NCI-H510A treated with DMSO at 0.1 percent for 48 hours (cell line): ENCODE results near the gene SCRT2.
"Not testable (repeated sequence)": the region's sequence is repeated elsewhere in the genome, so short reads cannot be mapped to it uniquely, and the experiment has no call there.

ENCODE experiments used
- DNase-seq: peaks from one replicate; lab custom pipeline; 2025; lab: John Stamatoyannopoulos, UW

The SCRT2 gene

DNA sequence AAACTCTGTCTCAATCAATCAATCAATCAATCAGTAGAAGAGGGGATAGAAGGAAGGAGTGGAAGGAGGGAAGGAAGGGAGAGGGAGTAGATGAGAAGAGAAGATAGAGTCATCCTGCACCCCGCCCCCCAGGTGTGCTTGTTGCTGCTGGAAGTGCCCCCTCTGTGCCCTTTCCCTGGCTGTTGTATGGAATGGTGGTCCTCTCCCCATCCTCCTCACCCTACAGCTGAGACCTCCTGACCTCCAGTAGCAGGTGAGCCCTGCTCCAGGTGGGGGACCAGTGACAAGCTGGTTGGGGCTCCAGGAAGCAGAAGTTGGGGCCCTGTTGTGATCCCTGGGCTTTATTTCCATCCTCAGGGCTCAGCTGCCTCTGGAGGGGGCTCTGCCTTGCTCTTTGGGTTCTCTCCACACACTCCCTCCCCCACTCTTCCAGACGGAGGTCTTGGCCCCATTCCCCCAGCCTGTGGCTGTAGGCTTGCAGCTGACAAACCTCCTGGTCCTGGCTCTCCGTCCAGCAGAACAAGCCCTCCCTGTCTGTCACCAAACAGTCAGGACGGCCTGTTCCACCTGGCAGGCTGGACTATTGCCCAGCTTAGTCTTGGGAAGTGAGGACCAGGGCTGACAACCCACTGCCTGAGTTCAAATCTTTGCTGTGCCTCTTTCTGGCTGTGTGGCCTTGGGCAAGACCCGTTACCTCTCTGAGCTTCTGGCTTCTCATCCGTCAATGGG is 26.0 kb upstream of the SCRT2 start:
- DNase-seq = no peak

DNA sequence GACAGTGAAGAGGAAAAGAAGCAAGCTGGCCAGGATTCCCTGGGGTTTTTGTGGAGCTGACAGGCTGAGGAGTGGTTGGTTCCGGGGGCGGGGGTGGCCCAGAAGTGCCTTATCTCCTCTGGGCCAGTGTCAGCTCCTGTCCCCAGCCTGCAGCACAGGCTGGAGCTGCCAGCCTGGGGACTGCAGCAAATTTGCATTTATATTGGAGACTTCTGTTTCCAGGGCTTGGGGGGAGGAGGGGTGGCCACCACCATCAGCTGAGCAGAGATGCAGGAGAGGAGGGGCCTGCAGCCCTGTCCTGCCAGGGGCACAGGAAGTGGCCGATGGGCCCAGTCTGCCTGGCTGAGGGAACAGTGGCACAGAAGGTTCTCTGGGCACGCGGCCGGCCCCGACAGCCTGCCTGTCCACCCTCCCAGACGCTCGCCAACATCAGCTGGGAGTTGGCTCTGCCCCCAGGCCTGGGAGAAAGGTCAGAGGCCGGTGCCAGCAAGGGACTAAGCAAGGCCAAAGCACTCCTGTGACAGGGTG is 24.3 kb upstream of the SCRT2 start:
- no peak for DNase-seq

DNA sequence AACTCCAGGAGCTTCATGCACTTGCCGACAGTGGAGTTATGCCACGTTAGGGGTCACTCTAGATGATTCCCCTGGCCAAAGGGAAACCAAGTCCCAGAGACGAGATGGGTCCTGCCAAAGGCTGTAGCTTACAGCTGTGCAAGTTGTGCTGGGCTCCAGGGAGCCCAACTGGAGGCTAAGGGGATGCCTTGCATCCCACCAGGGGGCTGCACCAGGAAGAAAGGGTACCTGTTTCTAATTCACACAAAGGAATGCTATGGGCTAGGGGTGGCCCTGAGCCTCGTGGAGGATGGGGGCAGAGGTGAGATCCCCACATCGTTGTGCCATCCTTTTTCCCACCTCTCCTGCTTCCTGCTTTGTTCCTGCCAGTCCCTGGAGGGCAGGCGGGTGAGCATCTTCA is 23.7 kb upstream of the SCRT2 start:
- DNase-seq = no peak

DNA sequence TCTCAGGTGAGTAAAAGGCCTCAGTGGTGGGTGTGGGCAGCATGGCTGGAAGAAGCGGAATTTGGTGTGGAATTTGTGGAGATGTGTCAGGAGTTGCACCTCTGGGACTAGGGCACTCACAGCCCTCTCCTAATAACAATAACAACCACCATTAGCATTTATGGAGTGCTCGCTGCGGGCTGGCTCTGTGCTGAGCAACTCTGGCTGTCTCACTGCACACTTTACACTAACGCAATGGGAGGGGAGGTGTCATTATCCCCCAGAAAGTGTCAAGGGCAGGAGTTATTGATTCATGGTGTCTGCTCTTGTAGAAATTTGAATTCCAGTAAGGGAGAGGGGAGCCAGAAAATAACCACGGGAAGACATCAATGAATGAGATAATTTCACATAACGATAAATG is 22.7 kb upstream of the SCRT2 start:
- no peak for DNase-seq

DNA sequence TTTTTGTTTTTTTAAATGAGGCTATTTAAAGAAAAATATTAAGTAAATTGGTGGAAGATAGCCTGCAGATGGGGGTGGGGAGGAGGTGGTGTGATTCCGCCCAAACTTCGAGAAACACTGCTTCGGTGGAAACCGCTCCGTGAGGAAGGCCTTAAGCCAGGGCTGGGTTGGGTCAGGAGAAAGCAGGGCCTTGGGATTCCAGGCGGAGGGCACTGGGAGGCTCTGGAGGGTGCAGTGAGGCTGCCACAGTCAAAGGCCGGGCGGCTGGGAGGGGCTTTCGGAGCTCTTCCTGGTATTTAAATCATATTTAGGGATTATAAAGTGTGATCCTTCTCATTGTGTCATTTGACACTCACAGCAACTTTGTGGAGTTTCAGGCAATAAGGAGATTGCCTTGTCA is 22.2 kb upstream of the SCRT2 start:
- DNase-seq = no peak

DNA sequence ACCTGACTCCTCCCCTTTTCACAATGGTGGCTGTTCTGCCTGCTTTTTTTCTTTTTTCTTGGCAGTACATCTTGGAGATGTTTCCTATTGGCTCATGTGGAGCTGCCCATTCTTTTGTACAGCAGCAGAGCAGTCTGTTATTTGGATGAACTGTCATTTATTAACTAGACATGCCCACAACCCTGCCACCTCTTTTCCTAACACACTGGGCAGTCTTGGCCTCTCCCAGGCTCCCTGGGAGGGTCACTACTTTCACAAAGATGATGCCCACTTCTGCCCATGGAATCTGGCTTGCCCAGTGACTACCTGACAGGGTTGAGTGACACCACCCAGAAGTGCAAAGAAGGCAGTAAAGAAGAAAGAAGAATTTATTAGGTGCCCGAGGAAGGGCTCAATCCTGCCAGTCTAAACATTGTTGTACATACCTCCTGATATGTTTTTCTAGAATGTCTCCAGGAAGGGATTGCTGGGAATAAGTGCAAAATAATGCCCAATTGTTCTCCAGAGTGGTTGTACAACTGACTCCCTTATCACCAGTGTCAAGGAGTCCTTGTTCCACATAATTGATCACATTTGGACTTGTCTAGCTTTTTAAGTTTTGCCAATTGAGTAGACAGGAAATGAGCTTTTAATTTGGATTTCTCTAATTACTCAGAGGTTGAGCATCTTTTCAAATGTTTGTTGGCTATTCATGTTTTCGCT is 19.7 kb upstream of the SCRT2 start:
- DNase-seq = no peak

DNA sequence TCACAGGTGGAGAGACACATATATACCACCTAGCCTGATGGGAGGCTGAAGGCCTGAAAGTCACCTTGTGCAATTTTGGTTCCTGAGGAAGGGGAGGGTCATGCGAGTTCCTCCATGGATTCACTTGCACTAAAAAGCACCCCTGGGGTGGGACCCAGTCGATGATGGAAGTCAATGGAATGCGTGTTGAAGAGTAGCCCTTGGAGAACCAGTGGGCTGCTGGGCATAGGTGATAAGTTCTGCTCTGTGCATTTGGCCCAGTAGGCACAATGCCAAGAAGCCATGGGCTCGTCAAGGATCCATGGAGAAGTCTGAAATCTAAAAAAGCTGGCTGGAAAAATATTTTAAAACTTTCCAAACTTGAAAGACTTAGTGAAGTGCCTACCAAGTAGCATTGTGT is 18.9 kb upstream of the SCRT2 start:
- no peak for DNase-seq

DNA sequence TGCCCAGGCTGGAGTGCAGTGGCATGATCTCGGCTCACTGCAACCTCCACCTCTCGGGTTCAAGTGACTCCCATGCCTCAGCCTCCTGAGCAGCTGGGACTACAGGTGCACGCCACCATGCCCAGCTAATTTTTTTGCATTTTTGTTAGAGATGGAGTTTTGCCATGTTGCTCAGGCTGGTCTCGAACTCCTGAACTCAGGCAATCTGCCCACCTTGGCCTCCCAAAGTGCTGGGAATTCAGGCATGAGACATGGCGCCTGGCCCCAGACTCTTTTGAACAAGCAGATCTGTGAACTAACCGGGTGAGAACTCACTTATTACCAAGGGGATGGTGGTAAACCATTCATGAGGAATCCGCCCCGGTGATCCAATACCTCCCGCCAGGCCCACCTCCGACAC is 18.2 kb upstream of the SCRT2 start:
- DNase-seq = not testable (repeated sequence)

DNA sequence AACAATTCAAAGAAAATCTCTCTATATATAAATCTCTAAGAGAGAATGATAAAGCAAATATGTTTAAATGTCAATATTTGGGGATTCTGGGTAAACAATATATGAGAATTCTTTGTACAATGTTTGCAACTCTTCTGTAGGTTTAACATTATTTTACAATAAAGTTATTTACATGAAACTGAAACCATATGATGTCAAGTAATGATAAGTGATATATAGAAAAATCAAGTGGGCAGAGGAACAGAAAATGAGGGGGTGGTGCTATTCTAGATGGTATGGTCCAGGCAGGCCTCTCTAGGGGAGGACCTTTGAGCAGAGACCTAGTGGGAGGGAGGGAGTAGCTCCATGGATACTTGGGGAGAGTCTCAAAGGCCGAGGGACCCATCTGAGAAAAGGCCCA is 16.4 kb upstream of the SCRT2 start:
- no peak for DNase-seq

DNA sequence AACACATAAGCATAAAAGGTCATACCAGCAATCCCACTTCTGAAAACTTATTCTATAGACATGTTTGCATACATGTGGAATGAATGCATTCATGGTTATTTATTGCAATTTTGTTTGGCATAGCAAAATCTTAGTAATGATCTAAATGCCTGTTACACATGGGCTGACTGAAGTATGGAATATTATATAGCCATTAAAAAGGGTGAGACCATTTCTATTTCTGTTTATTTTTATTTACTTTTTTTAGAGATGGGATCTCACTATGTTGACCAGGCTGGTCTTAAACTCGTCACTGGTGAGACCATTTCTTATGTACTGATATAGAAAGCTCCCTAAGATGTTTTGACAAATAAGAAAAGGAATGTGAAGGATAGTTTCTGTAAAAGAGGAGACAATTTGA is 14.3 kb upstream of the SCRT2 start:
- DNase-seq = no peak

DNA sequence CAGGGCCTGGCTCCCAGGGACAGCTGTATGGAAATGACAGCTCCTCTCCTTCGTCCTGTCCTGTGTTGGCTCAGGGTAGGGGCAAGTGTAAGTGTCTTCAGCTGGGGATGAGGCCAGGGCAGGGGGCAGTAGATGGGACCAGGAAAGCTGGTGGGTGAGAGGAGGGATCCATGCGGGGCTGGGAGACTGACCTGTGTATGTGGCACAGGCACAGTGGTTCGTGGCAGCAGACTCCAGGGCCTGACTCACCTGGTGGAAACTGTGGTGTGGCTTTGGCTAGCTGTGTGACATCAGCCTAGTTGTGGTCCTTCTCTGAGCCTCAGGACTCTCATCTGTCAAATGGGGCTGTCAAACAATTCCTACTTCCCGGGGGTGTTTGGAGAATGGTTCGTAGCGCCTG is 13.7 kb upstream of the SCRT2 start:
- no peak for DNase-seq

DNA sequence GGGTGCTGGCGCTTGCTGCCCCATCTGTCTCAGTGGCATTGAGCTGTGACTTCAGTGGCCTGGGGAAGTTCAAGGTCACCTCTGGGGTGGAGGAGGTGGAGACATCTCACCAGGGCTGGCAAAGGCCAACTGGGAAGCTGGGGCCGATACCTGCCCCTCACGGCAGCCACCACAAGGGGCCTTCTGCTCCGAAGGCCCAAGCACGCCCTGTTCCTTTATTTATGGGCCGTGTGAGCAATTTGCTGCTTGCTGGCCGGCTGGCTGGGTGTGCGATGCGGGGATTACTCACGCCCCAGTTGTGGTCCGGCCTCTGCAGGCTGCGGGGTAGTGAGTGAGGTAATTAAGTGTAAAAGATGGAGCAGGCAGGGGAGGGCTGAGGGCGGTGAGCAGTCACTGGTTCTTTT is 13.2 kb upstream of the SCRT2 start:
- DNase-seq = no peak

DNA sequence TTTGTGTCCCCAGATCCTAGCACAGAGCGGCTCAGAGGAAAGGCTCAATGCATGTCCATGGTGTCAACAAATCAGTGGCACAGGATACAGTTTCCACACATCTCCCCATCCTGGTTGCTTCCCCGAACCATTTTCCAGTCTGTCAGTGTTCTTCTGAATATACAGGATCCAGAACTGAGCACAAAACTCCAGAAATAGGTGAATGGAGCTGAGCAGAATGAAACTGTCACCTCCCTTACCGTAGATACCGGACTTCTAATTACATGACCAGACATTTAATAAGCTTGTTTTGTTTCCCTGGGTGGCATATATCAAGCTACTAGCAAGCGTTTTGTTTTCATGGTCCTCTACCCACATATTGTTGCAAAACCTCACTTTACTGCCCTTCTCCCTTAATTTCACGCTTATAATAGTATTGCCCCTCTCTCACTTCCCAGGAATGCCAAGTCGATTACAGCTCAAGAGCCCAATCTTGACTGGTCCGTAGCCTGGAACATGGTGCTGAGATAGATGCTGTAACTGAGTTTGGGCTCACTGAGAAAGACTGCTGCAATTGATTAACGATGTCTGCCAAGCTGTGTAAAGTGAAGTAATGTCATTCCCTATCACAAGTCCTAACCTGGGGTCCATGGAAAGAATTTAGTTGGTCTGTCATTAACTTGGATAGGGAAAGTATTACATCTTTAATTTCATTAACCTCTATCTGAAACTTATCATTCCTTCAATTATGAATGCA is 12.0 kb upstream of the SCRT2 start:
- DNase-seq = no peak

DNA sequence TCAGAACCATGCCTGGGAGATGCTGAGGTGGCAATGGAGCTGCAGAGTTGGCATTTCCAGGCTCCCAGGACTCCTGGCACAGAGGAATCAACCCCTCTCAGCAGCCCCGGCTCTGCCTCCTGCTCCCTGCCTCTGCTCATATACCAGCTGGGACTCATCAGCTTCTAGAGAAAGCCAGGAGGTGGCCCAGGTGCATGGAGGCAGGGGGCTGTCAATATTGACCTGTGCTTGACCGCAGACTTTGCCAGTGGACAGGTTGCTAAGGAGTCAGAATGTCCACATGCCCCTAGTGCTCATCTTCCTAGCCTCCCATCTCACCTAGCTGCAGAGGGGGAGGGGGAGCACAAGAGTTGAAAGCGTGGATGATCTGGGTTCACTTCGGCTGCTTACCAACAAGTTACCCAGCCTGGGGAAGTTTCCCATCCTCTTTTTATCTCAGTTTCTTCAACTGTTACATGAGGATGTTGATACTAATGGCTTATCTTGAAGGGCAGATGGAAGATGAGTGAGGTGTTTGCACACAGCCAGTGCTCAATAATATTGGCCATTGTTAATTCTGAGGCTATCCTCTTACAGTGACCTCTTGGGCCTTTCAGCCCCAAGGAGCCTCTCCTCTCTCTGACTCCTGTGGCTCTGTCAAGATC is 9.2 kb upstream of the SCRT2 start:
- no peak for DNase-seq

DNA sequence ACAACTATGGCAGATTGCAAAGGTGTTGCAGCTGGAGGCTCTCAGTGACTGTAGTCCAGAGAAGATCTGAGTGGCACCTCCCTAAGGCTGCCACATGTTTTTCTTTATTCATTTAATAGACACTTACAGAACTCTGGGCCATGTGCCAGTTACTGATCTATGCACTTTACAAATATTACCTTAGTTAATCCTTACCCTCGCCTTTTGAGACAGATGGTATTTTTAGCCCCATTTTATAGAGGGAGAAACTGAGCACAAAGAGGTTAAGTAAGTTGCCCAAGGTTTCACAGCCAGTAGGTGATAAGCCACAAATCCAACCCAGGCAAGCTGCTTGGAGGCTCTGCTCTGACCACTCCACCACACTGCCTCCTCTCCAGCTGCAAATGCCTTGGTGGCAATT is 6.5 kb upstream of the SCRT2 start:
- no peak for DNase-seq

DNA sequence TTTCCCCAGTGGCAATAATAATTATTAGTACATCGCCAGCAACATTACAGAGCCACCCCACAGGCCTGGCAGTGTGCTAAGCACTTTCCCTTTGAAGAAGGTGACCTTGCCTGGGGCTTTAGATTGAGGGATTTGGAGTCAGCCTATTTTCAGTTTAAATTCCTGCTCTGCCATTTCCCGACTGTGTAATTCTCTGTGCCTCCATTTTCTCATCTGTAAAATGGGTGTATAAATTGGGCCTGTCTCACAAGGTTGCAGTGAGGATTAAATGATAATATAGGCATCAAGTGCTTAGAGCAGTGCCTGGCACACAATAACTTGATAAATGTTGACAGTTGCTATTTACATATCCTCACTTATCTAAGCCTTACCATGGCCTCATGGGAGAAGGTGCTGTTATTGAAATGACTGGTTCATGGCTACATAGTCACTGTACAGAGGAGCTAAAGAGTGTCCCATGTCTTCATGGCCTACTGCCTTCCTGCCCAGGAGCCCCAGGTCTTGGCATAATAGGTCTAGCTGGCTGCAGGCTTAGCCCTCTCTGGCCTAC is 5.1 kb upstream of the SCRT2 start:
- no peak for DNase-seq

DNA sequence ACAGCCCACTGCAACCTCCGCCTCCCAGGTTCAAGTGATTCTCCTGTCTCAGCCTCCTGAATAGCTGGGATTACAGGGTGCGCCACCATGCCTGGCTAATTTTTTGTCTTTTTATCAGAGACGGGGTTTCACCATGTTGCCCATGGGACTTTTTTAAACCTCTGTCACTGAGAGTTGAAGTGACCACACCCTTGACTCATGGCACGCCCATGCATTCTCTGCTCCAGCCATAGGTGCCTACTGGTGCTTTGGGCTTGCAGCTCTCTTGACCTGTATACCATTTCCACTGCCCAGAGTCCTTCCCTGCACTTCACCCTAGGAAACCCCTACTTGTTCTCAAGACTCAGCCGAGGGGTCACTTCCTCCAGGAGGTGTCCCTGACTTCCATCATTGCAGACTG is 2.4 kb upstream of the SCRT2 start:
- no peak for DNase-seq

DNA sequence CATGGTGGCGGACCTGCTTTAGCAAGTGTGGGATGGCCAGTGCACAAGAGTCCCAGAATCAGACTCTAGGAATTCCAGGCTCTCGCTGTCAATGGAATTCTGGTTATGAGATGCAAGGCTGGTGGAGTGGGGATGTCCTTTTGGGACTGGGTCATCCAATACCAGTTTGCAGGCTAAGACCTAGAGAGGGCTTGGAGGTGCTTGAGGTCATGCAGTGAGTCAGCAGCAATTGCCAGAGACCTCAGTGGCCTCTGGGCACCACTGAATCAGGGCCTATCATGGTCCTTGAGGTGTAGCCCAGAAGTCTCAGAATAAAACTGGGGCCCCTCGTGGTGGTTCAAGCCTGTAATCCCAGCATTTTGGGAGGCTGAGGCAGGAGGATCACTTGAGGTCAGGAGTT is 1.4 kb upstream of the SCRT2 start:
- DNase-seq = no peak

DNA sequence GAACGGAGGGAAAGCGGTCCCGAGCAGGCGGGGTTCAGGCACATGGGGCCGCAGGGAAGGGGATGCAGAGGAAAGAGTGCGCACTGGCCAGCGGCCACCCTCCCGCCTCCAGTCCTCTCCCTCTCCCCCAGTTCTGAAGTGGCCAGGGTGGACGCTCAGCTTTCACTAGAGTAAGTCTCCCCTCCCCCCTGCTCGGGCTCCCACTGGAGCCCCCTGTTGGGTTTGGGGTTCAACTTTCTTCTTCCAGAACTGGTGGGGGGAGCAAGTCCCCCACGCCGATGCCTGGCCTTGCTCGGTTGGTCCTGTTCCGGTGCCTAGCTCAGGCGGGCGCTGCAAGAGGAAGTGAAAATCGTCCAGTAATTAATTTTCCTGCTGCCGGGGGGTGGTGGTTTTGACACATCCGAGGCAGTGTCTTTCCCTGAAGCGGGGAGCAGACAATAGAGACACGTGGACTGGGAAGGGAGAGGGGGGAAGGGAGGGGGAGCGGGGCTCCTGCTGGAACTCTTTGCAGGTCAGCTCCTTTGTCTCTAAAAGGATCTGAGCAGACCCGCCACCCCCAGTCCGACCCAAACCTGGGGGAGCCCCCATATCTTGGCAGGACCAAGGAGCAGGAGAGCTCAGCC is 824 bp upstream of the SCRT2 start:
- DNase-seq = no peak

DNA sequence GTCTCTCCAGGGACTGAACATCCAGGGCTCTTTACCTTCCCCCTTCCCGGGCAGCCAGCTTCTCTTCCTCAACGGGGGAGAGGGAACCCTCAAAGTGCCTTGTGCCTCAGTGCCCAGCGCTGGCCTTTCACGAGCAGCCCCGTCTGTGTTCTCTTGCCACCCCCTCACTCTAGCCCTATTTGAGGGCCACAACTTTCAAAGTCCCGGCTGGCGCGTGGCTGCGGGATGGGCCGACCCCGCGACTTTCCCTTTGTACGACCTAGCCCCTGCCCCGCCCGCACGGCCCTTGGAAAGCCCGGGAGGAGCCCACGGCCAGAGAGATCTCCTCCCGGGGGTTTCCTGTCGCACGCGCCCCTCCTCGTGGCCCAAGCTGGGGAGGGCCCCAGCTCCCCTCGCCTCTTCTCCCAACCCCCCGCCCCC is 559 bp downstream of the SCRT2 start:
- no peak for DNase-seq

DNA sequence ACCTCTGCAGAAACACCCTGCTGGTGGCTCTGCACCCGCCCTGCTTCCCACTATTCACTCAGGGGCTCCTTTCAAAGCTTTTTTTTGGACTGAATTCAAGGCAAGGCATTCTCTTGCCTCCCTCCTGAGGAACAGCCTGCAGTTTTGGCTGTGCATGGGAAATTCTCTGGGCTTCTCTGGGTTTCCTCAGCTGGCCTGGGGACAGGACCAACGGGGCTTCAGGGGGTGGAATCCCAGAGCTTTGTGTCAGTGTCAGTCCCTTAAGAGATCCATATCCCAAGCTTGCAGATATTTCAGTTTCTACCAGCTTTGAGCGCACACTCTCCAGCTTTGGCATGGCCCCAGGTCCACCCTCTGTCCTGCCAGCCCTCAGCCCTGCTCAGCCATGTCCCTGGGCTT is 2.0 kb downstream of the SCRT2 start:
- no peak for DNase-seq
